GM18867 (cell line): ENCODE data around the gene C9orf72.

Experiments
- ATAC-seq: cut with Tn5 transposase; IDR thresholded peaks from one replicate; pipeline ENCODE4 v1.9.1; 2021; ENCODE audit warnings: mild to moderate bottlenecking, moderate library complexity; ENCODE audit not compliant: unreplicated experiment

The C9orf72 gene

DNA sequence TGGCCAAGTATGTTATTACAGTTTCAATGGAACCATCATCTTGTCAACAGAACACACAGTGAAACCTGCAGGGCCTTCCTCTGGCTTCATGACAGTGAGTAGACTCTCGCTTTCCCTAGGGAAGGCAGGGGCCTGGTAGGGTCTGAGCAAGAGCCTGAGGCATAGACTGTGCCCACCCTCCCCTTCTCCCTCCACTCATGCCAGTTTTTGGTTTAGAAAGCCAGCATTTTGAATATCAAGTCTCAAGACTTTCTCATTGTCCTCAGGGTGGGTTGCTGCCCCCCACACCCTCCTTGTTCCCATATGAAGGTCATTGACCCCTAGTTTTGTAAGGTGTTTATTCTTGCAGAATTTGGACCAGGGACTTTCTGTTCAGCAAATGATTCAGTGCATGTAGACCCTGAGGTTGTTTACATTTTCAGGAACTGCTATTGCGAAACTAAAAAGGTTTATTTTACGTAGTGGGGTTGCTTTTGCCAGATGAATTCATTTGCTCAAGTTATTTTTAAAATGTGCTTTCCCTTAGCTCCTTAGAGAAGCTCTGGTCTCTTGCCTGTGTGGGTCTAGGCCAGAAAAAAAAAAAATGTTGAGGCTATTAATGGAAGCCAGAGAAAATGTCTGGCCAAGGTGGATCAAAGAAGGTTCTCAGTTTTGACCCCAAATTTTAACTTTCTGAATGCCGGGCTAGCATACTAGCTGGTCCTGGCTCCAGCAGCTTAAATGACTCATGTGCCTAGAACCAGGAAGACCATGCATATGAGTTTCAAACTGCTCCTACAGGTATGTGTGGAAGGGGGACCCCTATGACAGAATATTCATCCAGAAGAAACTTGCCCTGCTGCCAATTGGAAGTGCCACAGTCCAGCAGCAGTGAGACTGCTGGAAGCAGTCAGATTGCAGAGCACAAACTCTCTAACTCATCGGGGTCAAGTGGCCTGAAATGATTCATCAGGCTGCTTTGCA, 33.5 kb downstream of the C9orf72 start:
- ATAC-seq, result no peak

DNA sequence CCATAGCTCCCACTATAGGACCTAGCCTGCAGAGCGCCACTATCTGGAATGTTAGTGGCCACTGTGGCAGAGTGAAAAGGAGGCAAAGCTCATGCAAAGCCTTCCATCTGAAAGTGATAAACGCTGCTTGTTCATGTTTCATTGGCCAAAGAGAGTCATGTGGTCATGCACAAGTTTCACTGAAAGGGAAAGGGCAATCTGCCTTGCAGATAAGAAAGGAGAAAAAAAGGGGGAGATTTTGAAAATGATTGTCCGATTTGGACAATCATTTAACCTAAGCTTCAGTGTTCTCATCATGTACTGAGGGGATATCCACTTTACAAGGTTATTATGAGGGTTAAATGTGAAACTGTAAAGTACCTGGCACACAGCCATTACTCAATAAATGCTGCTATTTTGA, 34.6 kb downstream of the C9orf72 start:
- ATAC-seq, result peak; percentile 35

DNA sequence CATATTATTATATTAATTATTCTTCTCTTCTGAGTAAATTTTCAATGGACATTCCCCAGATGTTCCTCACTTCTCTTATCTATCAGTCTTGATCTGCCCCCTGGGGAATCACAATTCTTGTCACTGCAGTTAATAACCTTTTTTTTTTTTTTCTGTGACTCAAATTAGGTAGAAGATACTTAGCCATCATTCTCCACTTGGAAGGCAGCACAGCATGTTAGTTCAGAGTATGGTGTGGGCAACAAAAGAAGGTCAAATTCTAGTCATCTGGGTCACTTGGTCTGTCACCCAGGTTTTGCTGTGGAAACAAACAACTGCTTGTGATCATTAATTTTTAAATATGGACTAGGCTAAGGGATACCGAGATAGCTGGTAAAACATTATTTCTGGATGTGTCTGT, 35.5 kb downstream of the C9orf72 start:
- no peak for ATAC-seq

DNA sequence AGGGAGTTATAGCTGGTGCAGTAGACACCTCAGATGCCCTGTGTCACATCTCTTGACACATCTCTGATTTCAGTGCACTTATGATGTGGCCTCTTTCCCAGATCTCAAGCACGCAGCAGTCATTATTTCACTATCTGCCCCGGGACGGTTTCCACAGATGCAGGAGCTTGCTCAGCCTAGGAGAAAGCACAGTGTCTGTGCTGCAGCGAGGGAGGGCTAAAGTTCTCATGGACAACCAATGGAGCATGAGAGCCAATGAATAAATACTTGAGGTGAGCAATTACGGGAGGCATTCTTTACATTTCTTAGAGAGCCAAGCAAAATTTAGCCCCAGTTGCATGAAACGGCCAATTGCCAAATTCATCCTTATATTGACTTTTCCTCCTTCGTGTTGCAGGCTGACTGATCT, 36.2 kb downstream of the C9orf72 start:
- ATAC-seq, result no peak

DNA sequence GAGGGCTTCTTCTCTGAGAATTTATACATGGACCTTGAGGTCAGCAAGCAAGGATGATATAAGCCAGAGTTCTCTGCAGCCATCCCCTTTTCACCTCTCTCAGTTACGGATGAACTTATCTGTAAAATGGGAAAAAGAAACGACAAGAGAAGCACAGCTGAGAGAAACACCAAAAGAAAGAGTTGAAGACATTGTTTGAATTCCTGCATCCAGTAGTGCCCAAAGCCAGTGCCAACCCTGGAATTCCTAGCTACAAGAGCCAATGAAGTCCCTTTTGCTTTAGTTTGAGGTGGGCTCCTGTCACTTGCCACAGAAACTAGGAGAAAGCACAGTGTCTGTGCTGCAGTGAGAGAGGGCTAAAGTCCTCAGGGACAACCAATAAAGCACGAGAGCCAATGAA, 37.1 kb downstream of the C9orf72 start:
- no peak for ATAC-seq

DNA sequence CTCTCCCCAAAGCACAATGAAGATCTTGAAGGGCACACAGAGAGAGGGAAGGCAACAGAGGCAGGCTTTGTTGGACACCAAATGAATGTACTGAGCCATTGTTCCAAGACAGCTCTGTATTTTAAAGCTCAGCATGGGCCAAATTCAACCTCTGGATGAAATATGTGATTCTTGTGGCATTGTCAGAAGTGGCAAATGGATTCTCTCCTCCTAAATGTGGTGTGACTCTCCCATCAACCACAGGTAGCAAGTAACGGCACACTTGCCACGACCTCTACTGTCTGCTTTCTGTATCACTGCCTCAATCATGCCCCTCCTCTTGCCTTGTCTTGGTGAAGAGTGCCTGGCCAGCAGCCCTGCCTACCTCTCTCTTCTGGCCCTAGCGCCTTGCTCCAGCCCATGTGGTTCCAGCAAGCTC, 37.6 kb downstream of the C9orf72 start:
- ATAC-seq, result peak; percentile 84

DNA sequence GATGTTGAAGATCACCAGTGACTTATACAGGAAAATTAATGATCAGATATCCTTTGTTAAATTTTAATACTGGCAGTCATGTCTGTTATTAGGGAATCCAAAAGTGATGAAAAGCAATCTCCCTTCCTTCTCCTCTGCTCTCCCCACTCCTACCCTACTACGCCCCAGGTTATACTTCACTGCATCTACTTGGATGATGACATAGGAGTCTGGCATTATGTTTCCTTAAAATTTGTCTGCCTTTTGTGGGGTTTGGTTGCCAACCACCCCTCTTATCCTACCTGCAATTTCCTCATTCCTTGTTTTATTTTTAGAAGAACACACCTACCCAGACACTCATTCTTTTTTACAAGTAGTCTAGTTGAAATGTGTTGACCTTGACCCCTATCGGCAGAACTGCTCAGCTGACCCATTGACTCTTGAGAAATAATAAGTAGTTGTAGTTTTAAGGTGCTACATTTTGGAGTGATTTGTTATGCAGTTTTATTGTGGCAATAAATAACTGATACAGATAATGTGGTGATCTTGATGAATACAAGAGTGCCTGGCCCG, 38.5 kb downstream of the C9orf72 start:
- ATAC-seq, result no peak

DNA sequence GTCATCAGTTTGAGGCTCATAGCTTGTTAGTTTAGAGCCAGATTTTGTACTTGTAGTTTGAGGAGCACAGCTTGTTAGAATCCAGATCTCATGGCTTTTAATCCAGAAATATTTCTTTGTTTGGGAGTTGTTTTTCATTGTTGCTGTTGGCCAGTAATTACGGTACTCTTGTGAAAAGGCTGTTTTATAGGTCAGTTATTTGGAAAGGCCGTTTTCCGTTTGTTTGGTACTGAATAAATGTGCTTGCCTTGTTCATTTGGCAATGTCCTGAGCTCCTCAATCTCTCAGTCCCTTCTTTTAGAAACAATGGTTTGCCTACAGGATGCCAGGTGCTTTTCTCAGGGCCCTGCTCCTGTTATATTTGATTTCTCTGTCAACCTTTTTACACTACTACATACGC, 39.1 kb downstream of the C9orf72 start:
- ATAC-seq, result no peak

DNA sequence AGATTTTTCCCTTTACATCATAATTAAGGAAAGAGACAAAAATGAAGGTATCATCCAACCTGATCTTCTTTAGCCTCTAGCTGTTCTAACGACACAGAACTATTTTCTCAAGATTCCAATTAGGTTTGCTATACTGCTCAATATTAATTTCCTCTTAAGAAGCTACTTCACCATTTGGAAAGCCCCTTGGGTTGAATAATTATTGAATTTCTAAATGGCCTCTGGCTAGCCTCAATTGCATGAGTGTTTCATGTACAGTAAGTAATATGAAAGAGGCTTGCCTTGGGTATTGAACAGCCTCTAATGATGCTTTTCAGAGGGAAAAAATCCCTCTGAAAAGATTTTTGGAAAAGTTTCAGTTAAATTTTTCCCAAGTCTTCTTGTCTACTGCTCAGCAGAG, 40.0 kb downstream of the C9orf72 start:
- no peak for ATAC-seq

DNA sequence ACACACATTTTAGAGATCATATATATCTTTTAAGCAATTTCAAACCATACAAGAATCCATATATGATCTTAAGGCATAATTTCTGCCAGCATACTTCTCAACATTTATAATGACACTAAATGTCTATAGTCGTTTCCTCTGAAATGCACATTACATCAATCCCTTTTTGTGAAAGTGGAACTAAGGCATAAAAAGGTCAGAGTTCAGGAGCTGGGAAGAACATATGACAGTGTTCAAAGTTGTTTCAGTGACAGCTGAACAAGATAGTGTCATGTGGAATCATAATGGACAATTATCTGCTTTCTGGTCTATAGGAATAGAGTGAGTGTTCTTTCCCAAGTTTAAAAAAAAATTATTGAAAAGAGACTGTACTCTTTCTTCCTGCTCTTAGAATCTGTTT, 41.2 kb downstream of the C9orf72 start:
- no peak for ATAC-seq

DNA sequence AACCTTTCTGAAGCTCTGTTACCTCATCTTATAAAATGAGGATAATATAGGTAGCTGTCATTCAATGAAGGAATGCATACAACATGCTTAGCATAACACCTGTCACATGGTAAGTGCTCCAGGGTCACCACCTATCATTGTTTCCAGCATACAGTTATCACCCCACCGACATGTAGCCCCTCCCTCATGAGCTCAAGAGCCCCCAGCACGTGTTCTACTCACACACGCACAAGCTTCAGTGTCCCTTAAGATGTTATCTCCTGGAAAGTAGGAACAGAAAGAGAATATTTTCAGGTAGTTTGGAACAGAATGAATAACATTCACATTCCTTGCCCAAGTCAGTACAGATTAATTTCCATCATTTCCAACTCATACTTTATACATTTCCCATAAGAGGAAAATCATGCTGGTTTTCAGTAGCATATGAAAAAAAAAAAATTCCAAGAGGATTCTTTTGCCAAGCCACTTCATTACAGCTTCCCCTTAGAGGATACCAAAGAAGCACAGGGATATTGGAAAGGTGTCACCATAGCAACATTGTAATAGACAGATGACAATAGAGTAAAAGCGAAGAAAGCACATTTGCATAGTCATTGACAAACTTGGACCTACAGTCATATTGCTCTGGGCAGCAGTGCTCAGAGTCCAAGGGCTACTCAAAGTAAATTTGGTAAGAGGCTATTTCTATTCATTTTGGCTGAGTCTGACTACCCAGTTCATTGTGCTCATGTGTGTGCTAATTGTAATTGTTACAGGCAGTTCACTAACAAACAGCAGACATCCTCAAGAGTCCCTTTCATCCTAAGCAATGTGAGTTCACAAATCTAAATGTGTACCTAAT, 42.1 kb downstream of the C9orf72 start:
- ATAC-seq, result no peak

DNA sequence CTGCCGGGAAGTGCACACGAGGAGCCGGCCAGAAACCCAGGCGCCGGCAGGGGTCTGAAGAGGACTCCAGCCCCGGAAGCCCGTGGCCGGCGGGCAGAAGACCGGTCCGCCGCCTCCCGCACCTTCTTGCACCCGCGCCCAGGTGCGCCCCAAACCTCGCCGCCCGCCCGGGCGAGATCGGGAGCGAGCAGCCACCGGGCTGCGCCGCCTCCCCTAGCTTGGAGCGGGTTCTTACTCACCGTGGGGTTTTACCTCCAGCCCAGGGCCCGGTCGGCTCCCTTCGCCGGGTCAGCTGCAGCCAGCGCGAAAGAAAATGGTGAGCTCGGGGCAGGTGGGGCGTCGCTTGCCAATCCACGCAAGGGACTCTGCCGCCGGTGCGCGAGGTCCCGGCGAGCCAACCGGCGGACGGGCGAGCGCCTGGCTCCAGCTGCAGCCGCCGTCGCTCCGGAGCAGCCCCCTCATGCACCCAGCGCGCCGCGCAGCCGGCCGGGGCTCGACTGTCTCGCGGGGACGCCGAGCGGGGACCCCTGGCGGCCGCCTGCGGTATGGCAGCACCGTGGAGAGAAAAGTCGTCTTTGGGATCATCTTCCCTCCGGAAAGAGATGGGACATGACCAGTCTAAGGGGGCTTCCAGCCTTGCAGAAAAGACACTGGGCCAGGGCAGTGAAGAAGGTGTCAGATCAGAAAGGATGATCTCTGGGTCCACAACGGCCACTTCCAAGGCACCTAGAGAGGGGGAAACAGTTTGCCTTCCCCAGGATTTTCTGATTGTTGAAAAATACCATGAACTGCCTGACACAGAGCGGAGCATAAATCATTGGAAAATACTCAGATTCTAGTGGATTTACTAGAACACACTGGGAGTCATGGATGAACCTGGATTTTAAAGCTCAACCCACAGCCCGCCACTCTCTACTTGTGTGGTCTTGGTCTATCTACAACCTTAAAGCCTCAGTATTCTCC, 43.7 kb downstream of the C9orf72 start, which contains the start of gene MOB3B:
Gene MOB3B, minus strand, starts transcription at position 499 of the 963 bp plus-strand sequence. CDS start 74,264 bp downstream, outside the sequence.
- ATAC-seq, result peak; percentile 84

DNA sequence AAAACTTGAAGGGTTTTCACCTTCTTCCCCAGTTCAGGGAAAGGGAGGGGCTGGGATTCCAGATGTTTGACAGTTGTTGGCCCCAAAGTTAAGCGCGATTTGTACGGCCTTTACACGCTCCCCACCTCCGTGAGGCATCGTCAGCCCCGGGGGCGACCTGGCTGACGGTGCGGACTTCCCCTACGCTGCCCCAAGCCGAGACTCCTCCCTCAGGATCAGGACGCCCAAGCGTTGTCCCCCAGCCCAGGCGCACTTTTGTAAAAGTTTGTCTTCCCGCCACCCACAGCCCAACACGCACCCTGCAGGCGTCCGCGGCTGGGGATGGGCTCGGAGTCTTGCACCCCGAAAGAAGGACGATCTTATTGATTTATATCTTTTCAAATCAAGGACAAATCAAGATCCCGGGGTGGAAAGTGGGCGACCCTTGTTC, 44.4 kb downstream of the C9orf72 start:
- peak; percentile 30 for ATAC-seq

DNA sequence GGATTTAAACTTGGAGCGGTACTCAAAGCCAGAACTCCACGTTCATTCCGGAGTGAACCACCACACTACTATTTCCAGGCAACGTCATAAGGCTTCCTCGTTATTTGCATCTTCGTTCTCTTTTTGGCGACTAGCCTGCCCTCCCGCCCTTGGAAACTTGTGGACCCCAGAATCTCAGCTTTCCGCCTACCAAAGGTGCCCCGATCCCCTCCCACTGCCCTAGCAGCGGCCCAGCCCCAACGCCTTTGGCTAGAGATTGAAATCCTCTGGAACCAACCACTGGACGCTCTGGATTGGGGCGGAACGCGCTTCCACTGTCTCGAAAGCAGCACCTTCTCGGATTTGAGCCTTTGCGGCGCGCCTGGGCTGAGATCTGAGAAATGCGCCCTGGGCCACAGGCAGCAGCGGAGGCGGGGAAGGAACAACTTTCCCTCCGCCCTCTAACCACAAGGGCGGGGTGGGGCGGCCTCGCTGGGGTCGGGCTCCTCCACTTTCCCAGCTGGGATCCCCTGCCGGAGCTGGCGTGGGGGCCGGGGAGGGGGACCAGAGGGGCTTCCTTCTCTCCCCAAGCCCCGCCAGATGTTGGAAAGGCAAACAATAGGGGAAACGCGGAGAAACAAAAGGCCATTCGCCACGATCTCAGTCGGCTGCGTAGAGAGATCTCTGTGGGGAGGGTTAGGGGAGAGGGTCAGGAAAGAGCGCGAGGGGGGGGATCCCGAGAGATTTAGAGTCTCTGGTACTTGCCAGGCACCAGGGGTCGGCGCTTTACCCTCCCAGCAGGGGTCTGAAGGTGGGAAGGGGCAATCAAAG, 45.0 kb downstream of the C9orf72 start:
- peak; percentile 54 for ATAC-seq

DNA sequence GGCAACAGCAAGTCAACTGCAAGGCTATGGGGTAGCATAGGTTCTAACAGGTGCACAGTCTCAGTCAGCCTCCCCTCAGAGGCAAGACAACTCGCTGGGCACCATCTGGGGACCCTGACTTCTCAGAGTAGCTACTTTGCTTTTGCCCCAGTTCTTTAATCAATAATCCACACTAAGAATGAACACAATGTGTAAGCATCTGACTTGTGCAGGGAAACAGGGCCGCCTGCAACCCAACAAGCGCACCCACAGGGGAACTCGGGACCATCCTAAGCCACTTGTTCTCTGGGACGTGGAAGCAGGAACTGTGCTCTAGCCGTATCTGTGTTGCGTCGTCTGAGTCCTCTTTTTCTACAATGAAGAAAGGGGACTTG, 45.6 kb downstream of the C9orf72 start:
- ATAC-seq, result no peak

DNA sequence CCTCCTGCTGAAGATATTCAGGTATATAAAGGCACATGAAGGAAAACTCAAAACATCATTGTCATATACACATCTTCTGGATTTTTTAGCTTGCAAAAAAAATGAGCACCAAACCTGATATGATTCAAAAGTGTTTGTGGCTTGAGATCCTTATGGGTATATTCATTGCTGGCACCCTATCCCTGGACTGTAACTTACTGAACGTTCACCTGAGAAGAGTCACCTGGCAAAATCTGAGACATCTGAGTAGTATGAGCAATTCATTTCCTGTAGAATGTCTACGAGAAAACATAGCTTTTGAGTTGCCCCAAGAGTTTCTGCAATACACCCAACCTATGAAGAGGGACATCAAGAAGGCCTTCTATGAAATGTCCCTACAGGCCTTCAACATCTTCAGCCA, 49.0 kb downstream of the C9orf72 start, which contains the start of gene IFNK:
Gene IFNK, plus strand, starts transcription at position 55 of the 400 bp plus-strand sequence. Its CDS starts 47 bp downstream, at position 102.
- no peak for ATAC-seq

DNA sequence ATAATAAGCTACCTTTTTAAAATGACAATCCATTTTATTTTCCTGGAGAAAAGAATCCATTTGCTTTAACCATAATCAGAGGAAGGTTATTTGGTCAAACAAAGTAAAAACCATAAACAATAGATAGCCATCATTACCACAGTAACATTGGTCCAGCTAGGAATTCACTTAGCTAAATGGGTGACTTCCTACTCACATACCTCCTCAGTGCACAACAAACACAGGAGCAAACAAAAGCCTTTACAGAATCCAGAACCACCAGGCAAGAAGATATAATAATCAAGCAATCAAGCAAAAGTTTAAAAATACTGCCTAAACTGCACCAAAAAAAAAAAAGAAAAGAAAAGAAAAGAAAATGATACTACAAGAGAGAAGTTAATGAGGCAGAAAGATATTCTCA, 50.1 kb downstream of the C9orf72 start:
- ATAC-seq, result no peak

DNA sequence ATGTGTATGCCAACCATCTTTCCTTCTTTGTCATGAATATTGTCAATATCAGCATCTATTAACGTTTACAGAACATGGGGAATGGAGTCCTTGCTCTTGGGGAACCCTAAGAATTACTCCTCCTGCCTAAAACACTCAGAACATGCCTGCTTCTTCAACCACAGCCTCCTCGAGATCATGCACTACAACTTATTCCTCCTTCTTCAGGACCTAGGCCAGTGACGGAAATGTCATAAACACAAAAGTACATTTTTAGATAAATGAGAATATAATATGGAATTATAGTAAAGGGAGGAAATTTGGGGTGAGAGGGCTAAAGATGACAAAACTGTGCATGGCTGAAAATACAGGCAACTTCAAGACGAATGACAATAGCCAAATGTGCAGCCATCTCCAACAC, 52.3 kb downstream of the C9orf72 start:
- no peak for ATAC-seq
